HepG2 (cell line): Measurements from ENCODE around the gene GSS. TPM values are rescaled to one million over a fixed set of nuclear protein-coding genes. Genes with fewer than 3 reads are reported as not detected.
"Not testable (repeated sequence)": the region's sequence is repeated elsewhere in the genome, so short reads cannot be mapped to it uniquely, and the experiment has no call there.

Experiments
- ATAC-seq: fragments of 200-7000 bp; cut with Tn5 transposase; 3 replicates; pipeline ENCODE4 v1.9.1; 2020; ENCODE audit warnings: mild to moderate bottlenecking, moderate library complexity
- BruUV-seq: library from RNA; stranded (reverse); fragments of 400-500 nt; replicated peaks from 2 replicates; lab custom pipeline; 2021; lab: Mats Ljungman, UMichigan
- CTCF ChIA-PET: fragments of 300-600 bp; formaldehyde crosslinking; extraction: SDS; loops from one replicate; lab custom pipeline; 2021; ENCODE audit warnings: low total read pairs, inconsistent platforms, low intra/inter-chr PET ratio; lab: Yijun Ruan, JAX
- POLR2A ChIA-PET: fragments of 350-600 bp; sonication (Branson Sonifier 250); formaldehyde crosslinking; loops from one replicate; lab custom pipeline; 2020; ENCODE audit warnings: antibody characterized with exemption, inconsistent platforms; lab: Yijun Ruan, JAX
- DNase-seq: peaks from one replicate; pipeline ENCODE4 v3.0.0-alpha.2; 2015; ENCODE audit warnings: low spot score
- FAIRE-seq: peaks from 3 replicates; lab custom pipeline; 2011; peaks lifted over from hg19 to GRCh38; lab: Jason Lieb, UNC
- H2AFZ ChIP-seq: one replicate; pipeline ENCODE4 v1.6.1; 2011; ENCODE audit warnings: low read length, inconsistent platforms
- H3K27ac ChIP-seq: fragments of 300-600 bp; 3 replicates; pipeline ENCODE4 v1.8.0; 2011; ENCODE audit warnings: mixed run types, mild to moderate bottlenecking, mixed read lengths, low read length, inconsistent platforms; ENCODE audit not compliant: insufficient read depth; ENCODE audit errors: extremely low read length
- H3K27me3 ChIP-seq, 2 experiments: fragments of 200-600 bp in 1 of 2; 2 replicates in 1 of 2; 3 replicates in 1 of 2; pipeline versions ENCODE4 v1.6.0 to v1.8.0; 2011; ENCODE audit warnings: low read length in 2 of 2, mild to moderate bottlenecking in 2 of 2, moderate library complexity in 2 of 2, inconsistent platforms in 1 of 2; ENCODE audit not compliant: insufficient read depth in 2 of 2, control insufficient read depth in 1 of 2
- H3K36me3 ChIP-seq, 2 experiments: fragments of 200-600 bp in 1 of 2; replicated peaks in 1 of 2; 2 replicates in 1 of 2; 3 replicates in 1 of 2; pipeline versions ENCODE4 v1.5.1 to v1.8.0; 2011; ENCODE audit warnings: low read length in 2 of 2, inconsistent platforms in 1 of 2; ENCODE audit not compliant: insufficient read depth in 2 of 2, control insufficient read depth in 1 of 2
- H3K4me1 ChIP-seq: 2 replicates; pipeline ENCODE4 v1.5.1; 2012; ENCODE audit warnings: low read length, inconsistent platforms; ENCODE audit not compliant: insufficient read depth
- H3K4me2 ChIP-seq: 2 replicates; pipeline ENCODE4 v1.6.0; 2011; ENCODE audit warnings: low read depth, low read length, inconsistent platforms
- H3K4me3 ChIP-seq, 3 experiments: fragments of 200-600 bp in 1 of 3; sonication (generic), shearing (Covaris generic) in 1 of 3; replicated peaks in 1 of 3; 2 replicates each; pipeline ENCODE4 v1.5.1; 2011 to 2016; ENCODE audit warnings: low read length in 3 of 3, inconsistent platforms in 2 of 3, low read depth in 2 of 3, mild to moderate bottlenecking in 2 of 3, control low read depth in 1 of 3, mixed read lengths in 1 of 3; ENCODE audit not compliant: insufficient read depth in 1 of 3
- H3K79me2 ChIP-seq: one replicate; pipeline ENCODE4 v1.6.1; 2011; ENCODE audit warnings: low read length, inconsistent platforms; ENCODE audit not compliant: insufficient read depth
- H3K9ac ChIP-seq: 2 replicates; pipeline ENCODE4 v1.6.0; 2011; ENCODE audit warnings: mild to moderate bottlenecking, low read depth, low read length, inconsistent platforms; ENCODE audit not compliant: insufficient read depth
- H3K9me3 ChIP-seq: 2 replicates; pipeline ENCODE4 v1.5.1; 2012; ENCODE audit warnings: mild to moderate bottlenecking, low read length
- H4K20me1 ChIP-seq: 2 replicates; pipeline ENCODE4 v1.6.0; 2011; ENCODE audit warnings: inconsistent platforms, mild to moderate bottlenecking, low read length, moderate library complexity; ENCODE audit not compliant: insufficient read depth
- RELA ChIP-seq: sonication (generic); formaldehyde crosslinking; IDR thresholded peaks from 2 replicates; pipeline ENCODE4 v1.4.0; 2020; ENCODE audit warnings: missing genetic modification reagents
- ZBTB33 ChIP-seq: sonication (generic); formaldehyde crosslinking; IDR thresholded peaks from 2 replicates; pipeline ENCODE4 v1.4.0; 2020; ENCODE audit warnings: missing genetic modification reagents
- ZBTB49 ChIP-seq: sonication (generic); formaldehyde crosslinking; IDR thresholded peaks from 2 replicates; pipeline ENCODE4 v1.4.0; 2020; ENCODE audit warnings: missing genetic modification reagents, borderline replicate concordance
- ZNF3 ChIP-seq: IDR thresholded peaks from 2 replicates; pipeline ENCODE4 v1.7.0; 2017; ENCODE audit warnings: inconsistent platforms
- ZSCAN29 ChIP-seq: sonication (generic); formaldehyde crosslinking; conservative IDR thresholded peaks from 2 replicates; pipeline ENCODE4 v1.4.0; 2020; ENCODE audit warnings: mild to moderate bottlenecking, missing genetic modification reagents
- WGBS: methylation state at CpG from one replicate; pipeline ENCODE4 v1.1.6; 2017; ENCODE audit warnings: low lambda C conversion rate; 5-methylcytosine and 5-hydroxymethylcytosine counted together
- in situ Hi-C: cut with HindIII; loops from 2 replicates; pipeline ENCODE4 v1.10.0; 2017; ENCODE audit warnings: low pct_unique_long_range_greater_than_20kb; ENCODE audit not compliant: extremely low pct_ligation_motif_present
- intact Hi-C: fragments of 100-400 bp; cut with micrococcal nuclease; formaldehyde crosslinking; loops from one replicate; pipeline ENCODE4 v1.10.0; 2022; ENCODE audit not compliant: unreplicated experiment
- polyA plus RNA-seq, 8 experiments: library from polyadenylated mRNA; depleted of rRNA in 3 of 8; stranded (reverse) in 7 of 8; unstranded in 1 of 8; fragments of >200 nt; fragmentation: Illumina TruSeq in 4 of 8; extraction: Trizol in 4 of 8; gene quantifications; 2 replicates each; pipeline versions ENCODE4 v1.2.1 to v1.2.3, GENCODE V29; 2011 to 2016; ENCODE audit warnings: low read depth in 4 of 8, missing spikeins in 1 of 8, mixed read lengths in 1 of 8; ENCODE audit not compliant: insufficient read depth in 1 of 8
- total RNA-seq, 5 experiments: library from RNA; depleted of rRNA; stranded (reverse); fragments of >200 nt; fragmentation: Illumina TruSeq; extraction: Trizol; gene quantifications; 2 replicates each; pipeline ENCODE4 v1.2.3, GENCODE V29; 2016; ENCODE audit warnings: low read depth in 1 of 5

GSS gene
- total and polyA plus RNA-seq, 2 of the 13 experiments (the other 11 are each of a cell fraction or from before 2014, with no cell fraction given) = 80.1 to 102 TPM

- TF ChIP-seq ZSCAN29 (no peak), RELA (CRISPR knock-in tag) (no peak), ZNF3 (CRISPR knock-in tag) (no peak), ZBTB49 (CRISPR knock-in tag) (no peak)
- Histone ChIP-seq H4K20me1 (peaks cover 7% of the 10 kb centered on the region; the same call in 1 of the 2 replicates), H3K4me1 (peaks cover 34% of the 10 kb centered on the region), H3K4me3 (no peak overlapping the region), H3K9ac (no peak overlapping the region), H3K9me3 (no peaks in the 10 kb centered on the region), H3K79me2 (peaks cover 30% of the 10 kb centered on the region), H2AFZ (no peak overlapping the region), H3K27ac (no peak overlapping the region), H3K4me2 (no peak overlapping the region), H3K36me3 (peaks cover 2 to 27% of the 10 kb centered on the region in 2 experiments; a peak in 4 of 5 replicates), H3K27me3 (peaks cover 0 to 5% of the 10 kb centered on the region in 2 experiments; a peak in 1 of 5 replicates)
- ATAC-seq (no peak), FAIRE-seq (no peak), DNase-seq (no peak)
- POLR2A ChIA-PET = no interaction called here
- CTCF ChIA-PET = no interaction called here
- 66% methylated on average over 2 of the region's 2 CpGs for WGBS
- no TSS peak for BruUV-seq
- intact Hi-C loops = no loop called here
- in situ Hi-C loops = no loop called here
Observed at GRCh38 chr20:34881689-34882088, 73.9 kb downstream of the GSS start.

DNA sequence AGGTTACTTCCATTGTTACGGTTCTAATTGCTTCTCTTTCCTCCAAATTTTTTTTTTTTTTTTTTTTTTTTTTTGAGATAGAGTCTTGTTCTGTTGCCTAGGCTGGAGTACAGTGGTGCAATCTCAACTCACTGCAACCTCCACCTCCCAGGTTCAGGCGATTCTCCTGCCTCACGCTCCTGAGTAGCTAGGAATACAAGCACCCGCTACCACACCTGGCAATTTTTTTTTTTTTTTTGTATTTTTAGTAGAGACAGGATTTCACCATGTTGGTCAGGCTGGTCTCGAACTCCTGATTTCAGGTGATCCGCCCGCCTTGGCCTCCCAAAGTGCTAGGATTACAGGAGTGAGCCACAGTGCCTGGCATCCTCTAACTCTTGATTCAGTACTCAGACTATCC is 74.6 kb downstream of the GSS start:
- in situ Hi-C loops = not testable (repeated sequence)
- POLR2A ChIA-PET = interaction anchor here (1.3 kb wide), 1 partner anchor 75 kb away, joined by 3 read pairs; the partner anchor contains the start of genes GSS and MYH7B

More for the DNA sequence above, 74.6 kb downstream of the GSS start:
- H3K4me3 ChIP-seq, CTCF ChIA-PET, ATAC-seq, H4K20me1 ChIP-seq, H3K9ac ChIP-seq, H3K27ac ChIP-seq, H3K4me2 ChIP-seq, H3K27me3 ChIP-seq, DNase-seq, H2AFZ ChIP-seq, H3K9me3 ChIP-seq: not testable (repeated sequence)
- Histone ChIP-seq H3K36me3 (peaks cover 2 to 25% of the 10 kb centered on the region in 2 experiments; a peak in 4 of 5 replicates), H3K79me2 (peaks cover 30% of the 10 kb centered on the region), H3K4me1 (peaks cover 29% of the 10 kb centered on the region)
- WGBS = 89% methylated on average over 7 of the region's 7 CpGs
- TF ChIP-seq ZBTB33 = peak; percentile 58; the same call in 1 of the 2 replicates
- TF ChIP-seq, all 625 proteins: peak for 1; not testable (repeated sequence) for 624
- intact Hi-C loops, FAIRE-seq, BruUV-seq: not testable (repeated sequence)
